Tibial nerve (tissue), 4 donors: Measurements from ENCODE around the gene PIK3R3. TPM values are rescaled to one million over a fixed set of nuclear protein-coding genes. Genes with fewer than 3 reads are reported as not detected.

Experiments
- DNase-seq, 2 donors: peaks; one replicate each; pipeline ENCODE4 v3.0.0-alpha.2; 2019; ENCODE audit warnings: low spot score in 2 of 2
- H3K27ac ChIP-seq, 4 donors: fragments of 200-600 bp; sonication (generic) in 3 of 4; one replicate each; pipeline ENCODE4 v1.5.1; 2017 to 2019; ENCODE audit warnings: mild to moderate bottlenecking in 1 of 4
- H3K27me3 ChIP-seq, 2 donors: fragments of 200-600 bp; sonication (generic) in 1 of 2; one replicate each; pipeline versions ENCODE4 v1.5.1 to v1.6.0; 2017 to 2019
- H3K36me3 ChIP-seq, 3 donors: fragments of 200-600 bp; sonication (generic); one replicate each; pipeline ENCODE4 v1.5.1; 2018 to 2019
- H3K4me1 ChIP-seq, 4 donors: fragments of 200-600 bp; sonication (generic) in 3 of 4; one replicate each; pipeline ENCODE4 v1.5.1; 2017 to 2019
- H3K4me3 ChIP-seq, 4 donors: fragments of 200-600 bp; sonication (generic) in 3 of 4; one replicate each; pipeline ENCODE4 v1.5.1; 2017 to 2019; ENCODE audit warnings: mild to moderate bottlenecking in 1 of 4, moderate library complexity in 1 of 4
- H3K9me3 ChIP-seq, 4 donors: fragments of 200-600 bp; sonication (generic) in 3 of 4; one replicate each; pipeline ENCODE4 v1.5.1; 2017 to 2019
- EP300 ChIP-seq, 2 donors: sonication (generic); formaldehyde crosslinking; IDR thresholded peaks; one replicate each; pipeline ENCODE4 v1.6.1; 2017; ENCODE audit warnings: antibody characterized with exemption in 2 of 2, mild to moderate bottlenecking in 1 of 2
- POLR2A ChIP-seq, 2 donors: fragments of 450-650 bp; IDR thresholded peaks; one replicate each; pipeline ENCODE4 v1.6.1; 2017; ENCODE audit warnings: antibody characterized with exemption in 2 of 2, mild to moderate bottlenecking in 2 of 2, moderate library complexity in 2 of 2
- WGBS, 2 donors: methylation state at CpG; one replicate each; pipeline ENCODE4 v1.1.5; 2018; 5-methylcytosine and 5-hydroxymethylcytosine counted together
- total RNA-seq, 4 donors: library from RNA; depleted of rRNA; stranded (reverse); fragments of >200 nt; gene quantifications; one replicate each; pipeline ENCODE4 v1.1.0, GENCODE V29; 2016
- TF ChIP-seq, protein P1 (sequence below), 5 experiments: fragments of 200-600 bp in 3 of 5; fragments of 450-650 bp in 2 of 5; sonication (generic) in 3 of 5; IDR thresholded peaks; one replicate each; pipeline ENCODE4 v1.5.1; 2016 to 2019; ENCODE audit warnings: antibody characterized with exemption in 5 of 5, mild to moderate bottlenecking in 3 of 5, moderate library complexity in 2 of 5

The PIK3R3 gene
- total RNA-seq, 4 donors from 2014 or later, result 13.2 to 32.1 (median 23.2) TPM

GRCh38 chr1:46013581-46013980 lies 118.8 kb downstream of the PIK3R3 start:
- H3K4me3 ChIP-seq, result no peak overlapping the region
- H3K27me3 ChIP-seq, result no peaks in the 10 kb centered on the region
- peaks cover 0 to 51% (median 0%) of the 10 kb centered on the region in 3 donors for H3K36me3 ChIP-seq
- WGBS, 2 donors, result 71 to 84% methylated on average over 3 of the region's 3 CpGs
- no peak overlapping the region for H3K27ac ChIP-seq
- no peak for DNase-seq
- no peaks in the 10 kb centered on the region for H3K9me3 ChIP-seq
- TF ChIP-seq, protein P1, sequence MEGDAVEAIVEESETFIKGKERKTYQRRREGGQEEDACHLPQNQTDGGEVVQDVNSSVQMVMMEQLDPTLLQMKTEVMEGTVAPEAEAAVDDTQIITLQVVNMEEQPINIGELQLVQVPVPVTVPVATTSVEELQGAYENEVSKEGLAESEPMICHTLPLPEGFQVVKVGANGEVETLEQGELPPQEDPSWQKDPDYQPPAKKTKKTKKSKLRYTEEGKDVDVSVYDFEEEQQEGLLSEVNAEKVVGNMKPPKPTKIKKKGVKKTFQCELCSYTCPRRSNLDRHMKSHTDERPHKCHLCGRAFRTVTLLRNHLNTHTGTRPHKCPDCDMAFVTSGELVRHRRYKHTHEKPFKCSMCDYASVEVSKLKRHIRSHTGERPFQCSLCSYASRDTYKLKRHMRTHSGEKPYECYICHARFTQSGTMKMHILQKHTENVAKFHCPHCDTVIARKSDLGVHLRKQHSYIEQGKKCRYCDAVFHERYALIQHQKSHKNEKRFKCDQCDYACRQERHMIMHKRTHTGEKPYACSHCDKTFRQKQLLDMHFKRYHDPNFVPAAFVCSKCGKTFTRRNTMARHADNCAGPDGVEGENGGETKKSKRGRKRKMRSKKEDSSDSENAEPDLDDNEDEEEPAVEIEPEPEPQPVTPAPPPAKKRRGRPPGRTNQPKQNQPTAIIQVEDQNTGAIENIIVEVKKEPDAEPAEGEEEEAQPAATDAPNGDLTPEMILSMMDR (IDR thresholded peaks at IDR 0.05), result no peak
- TF ChIP-seq POLR2A (IDR thresholded peaks at IDR 0.05) (no peak), EP300 (IDR thresholded peaks at IDR 0.05) (no peak)
- no peaks in the 10 kb centered on the region for H3K4me1 ChIP-seq

GRCh38 chr1:46012236-46012635 lies 120.2 kb downstream of the PIK3R3 start:
- H3K27ac ChIP-seq, result no peak overlapping the region
- 96 to 97% methylated on average over 1 of the region's 1 CpG for WGBS, 2 donors
- no peak overlapping the region for H3K4me3 ChIP-seq
- no peaks in the 10 kb centered on the region for H3K4me1 ChIP-seq
- peaks cover 0 to 65% (median 0%) of the 10 kb centered on the region in 3 donors for H3K36me3 ChIP-seq
- H3K27me3 ChIP-seq, result no peaks in the 10 kb centered on the region
- TF ChIP-seq EP300 (IDR thresholded peaks at IDR 0.05), result no peak
- TF ChIP-seq, protein P1 (IDR thresholded peaks at IDR 0.05), result no peak
- TF ChIP-seq POLR2A (IDR thresholded peaks at IDR 0.05), result no peak
- no peaks in the 10 kb centered on the region for H3K9me3 ChIP-seq
- DNase-seq, result no peak

- Histone ChIP-seq H3K36me3 (peaks cover 0 to 75% (median 0%) of the 10 kb centered on the region in 3 donors), H3K4me1 (no peaks in the 10 kb centered on the region), H3K4me3 (no peak overlapping the region), H3K27me3 (no peaks in the 10 kb centered on the region), H3K9me3 (no peaks in the 10 kb centered on the region), H3K27ac (no peak overlapping the region)
- TF ChIP-seq EP300 (IDR thresholded peaks at IDR 0.05), result no peak
- TF ChIP-seq, protein P1 (IDR thresholded peaks at IDR 0.05), result no peak
- TF ChIP-seq POLR2A (IDR thresholded peaks at IDR 0.05), result no peak
- 90 to 97% methylated on average over 6 to 7 of the region's 7 CpGs for WGBS, 2 donors
- no peak for DNase-seq
Measured at GRCh38 chr1:46011121-46011695, 121.2 kb downstream of the PIK3R3 start.

DNA sequence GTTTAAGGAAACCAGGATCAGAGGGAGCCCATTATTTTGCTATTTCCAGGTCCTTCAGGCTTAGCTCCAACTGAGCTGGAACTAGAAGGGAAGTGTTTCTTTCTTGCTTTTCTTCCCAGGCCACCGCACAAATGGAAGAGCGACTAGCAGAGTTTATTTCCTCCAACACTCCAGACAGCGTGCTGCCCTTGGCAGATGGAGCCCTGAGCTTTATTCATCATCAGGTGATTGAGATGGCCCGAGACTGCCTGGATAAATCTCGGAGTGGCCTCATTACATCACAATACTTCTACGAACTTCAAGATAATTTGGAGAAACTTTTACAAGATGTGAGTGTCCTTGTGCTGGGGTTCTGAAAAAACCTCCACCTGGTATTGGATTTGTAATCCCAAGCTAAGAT lies 121.8 kb downstream of the PIK3R3 start:
- Histone ChIP-seq H3K27me3 (no peaks in the 10 kb centered on the region), H3K27ac (no peak overlapping the region), H3K36me3 (peaks cover 0 to 81% (median 0%) of the 10 kb centered on the region in 3 donors), H3K4me3 (no peak overlapping the region), H3K9me3 (no peaks in the 10 kb centered on the region), H3K4me1 (no peaks in the 10 kb centered on the region)
- TF ChIP-seq POLR2A (IDR thresholded peaks at IDR 0.05) (no peak), EP300 (IDR thresholded peaks at IDR 0.05) (no peak)
- TF ChIP-seq, protein P1 (IDR thresholded peaks at IDR 0.05), result no peak
- DNase-seq, result no peak
- WGBS, 2 donors, result 95 to 99% methylated on average over 6 of the region's 6 CpGs

DNA sequence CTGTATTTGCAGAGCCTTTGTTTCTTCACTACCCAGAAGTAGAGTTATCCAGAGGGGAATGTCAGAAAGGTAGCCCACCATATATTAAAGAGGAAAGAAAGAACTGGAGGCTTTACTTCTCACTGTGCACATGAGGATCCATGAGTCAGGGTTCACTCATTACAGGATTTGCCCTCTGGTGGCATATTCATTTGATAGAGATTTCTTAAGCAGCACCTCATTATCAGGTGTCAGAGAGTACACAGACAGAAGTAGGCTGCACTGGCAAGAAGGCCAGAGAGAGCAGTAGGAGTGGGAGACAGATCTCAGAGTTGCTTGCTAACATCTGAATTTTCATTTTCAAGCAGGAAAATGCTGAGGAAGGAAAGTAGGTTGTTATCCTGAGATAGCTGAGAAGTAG lies 123.8 kb downstream of the PIK3R3 start:
- TF ChIP-seq EP300 (IDR thresholded peaks at IDR 0.05) (no peak), POLR2A (IDR thresholded peaks at IDR 0.05) (no peak)
- TF ChIP-seq, protein P1 (IDR thresholded peaks at IDR 0.05), result no peak
- Histone ChIP-seq H3K27me3 (no peaks in the 10 kb centered on the region), H3K4me3 (no peak overlapping the region), H3K36me3 (peaks cover 0 to 90% (median 0%) of the 10 kb centered on the region in 3 donors), H3K4me1 (no peaks in the 10 kb centered on the region), H3K27ac (no peak overlapping the region), H3K9me3 (no peaks in the 10 kb centered on the region)
- no peak for DNase-seq
